ENCODE measurements around the gene RELN. TPM values are rescaled to one million over a fixed set of nuclear protein-coding genes. Genes with fewer than 3 reads are reported as not detected.

Gene RELN
- total RNA-seq, 1 donor from 2014 or later: 7.3 TPM

DNA sequence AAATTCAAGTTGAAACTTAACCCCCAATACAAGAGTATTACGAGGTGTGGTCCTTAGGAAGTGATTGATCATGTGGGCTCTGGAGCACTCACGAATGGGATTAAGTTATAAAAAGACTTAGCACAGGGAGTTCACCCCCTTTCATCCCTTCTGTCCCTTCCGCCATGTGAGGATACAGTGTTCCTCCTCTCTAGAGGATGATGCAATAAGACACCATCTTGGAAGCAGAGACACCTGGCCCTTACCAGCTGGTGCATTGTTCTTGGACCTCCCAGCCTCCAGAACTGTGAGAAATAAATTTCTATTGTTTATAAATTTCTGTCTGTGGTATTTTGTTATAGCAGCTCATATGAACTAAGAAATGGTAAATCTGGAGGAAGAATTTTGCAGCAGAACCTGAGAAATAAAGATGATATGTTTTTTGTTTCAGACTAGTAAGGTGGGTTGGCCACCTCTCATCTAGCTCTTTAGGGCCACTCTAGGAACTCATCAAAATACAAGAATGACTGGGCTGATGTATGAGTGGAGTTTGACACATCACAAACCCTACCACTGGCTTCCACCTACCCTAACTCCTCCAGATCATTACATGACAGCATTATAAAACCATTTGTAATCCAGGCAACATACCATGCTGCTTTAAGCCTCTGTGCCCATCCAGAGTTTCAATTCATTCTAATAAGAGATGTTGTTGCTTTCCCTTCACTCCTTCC, 565.8 kb downstream of the RELN start:
- no peak for TF ChIP-seq CTCF (IDR thresholded peaks at IDR 0.05; ENCODE audit: unreplicated experiment)

More for the DNA sequence above, 565.8 kb downstream of the RELN start:
- H3K4me3 Mint-ChIP-seq: no peak overlapping the region
- no peak overlapping the region for H3K27ac Mint-ChIP-seq
- no peaks in the 10 kb centered on the region for H3K4me1 Mint-ChIP-seq
- H3K9me3 Mint-ChIP-seq: no peaks in the 10 kb centered on the region
- no peak for DNase-seq (ENCODE audit: low spot score in 2 of 2, unreplicated experiment in 2 of 2)
- H3K27me3 Mint-ChIP-seq (ENCODE audit: low read depth): peaks cover 31% of the 10 kb centered on the region
- no peaks in the 10 kb centered on the region for H3K36me3 Mint-ChIP-seq

Other genes starting within 250 kb of the RELN start
- gene ORC5, start 218.4 kb upstream of the RELN start, total RNA-seq: 21.3 to 24.8 TPM (median 24.5 TPM) in 3 replicates

Measured in mesothelial cell of epicardium (in vitro differentiated cells).